HG03025 (cell line): ENCODE results near the gene DAO.
"Not testable (repeated sequence)": the region's sequence is repeated elsewhere in the genome, so short reads cannot be mapped to it uniquely, and the experiment has no call there.

Source experiments
- ATAC-seq: cut with Tn5 transposase; IDR thresholded peaks from one replicate; pipeline ENCODE4 v1.9.1; 2021; ENCODE audit warnings: mild to moderate bottlenecking, moderate library complexity; ENCODE audit not compliant: unreplicated experiment, low FRiP score

The DAO gene

DNA sequence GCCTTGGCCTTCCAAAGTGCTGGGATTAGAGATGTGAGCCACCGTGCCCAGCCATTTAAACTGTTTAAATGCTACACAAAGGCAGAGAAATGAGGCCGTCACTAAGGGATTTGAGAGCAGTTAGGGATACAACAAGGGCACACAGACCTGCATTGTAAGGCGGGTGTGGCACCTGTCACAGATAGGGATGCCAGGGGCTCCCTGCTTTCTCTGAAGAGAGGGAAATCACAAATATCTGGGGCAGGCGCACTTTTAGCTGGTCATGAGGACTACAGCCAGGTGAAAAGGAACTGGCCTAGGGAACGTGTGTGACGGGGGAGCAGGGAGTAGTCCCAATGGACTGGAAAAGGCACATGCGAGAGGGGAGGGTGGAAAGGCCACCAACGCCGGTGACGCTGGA, 32.2 kb upstream of the DAO start:
- ATAC-seq, result no peak

- ATAC-seq, result no peak
These were observed 30.2 kb upstream of the DAO start for GRCh38 chr12:108849660-108850059.

- ATAC-seq, result peak; percentile 52
These were observed 28.9 kb upstream of the DAO start for GRCh38 chr12:108850854-108851573.

DNA sequence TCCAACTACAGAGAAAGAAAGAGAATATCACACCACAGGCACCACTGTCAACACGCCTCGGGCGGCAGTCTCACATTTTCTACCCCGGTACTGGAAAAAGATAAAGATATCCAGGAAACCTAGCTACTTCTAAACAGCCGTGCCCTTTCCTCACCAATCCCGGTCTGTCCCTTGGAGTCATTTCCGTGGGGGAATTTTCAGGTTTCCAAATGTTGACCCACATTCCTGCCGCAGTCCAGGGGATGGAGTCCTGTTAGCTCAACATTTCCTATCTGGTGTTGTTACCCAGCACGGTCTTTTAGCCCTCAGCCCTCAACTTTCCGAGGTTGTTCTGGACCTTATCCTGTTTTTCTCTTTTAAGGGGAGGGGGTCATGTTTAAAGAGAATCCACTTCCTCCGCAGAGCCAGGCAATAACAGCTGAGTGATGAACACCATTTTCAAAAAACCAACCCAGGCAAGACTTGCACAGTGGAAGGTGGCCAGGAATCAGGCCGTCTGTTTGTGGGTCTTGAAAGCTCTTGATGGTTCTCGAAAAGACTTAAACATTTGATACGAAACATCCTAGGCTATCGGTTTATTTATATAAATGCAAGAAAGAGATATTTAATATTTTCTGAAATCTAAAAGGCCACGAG, 27.1 kb upstream of the DAO start:
- ATAC-seq, result no peak

- no peak for ATAC-seq
These were observed 26.5 kb upstream of the DAO start for GRCh38 chr12:108853426-108853825.

DNA sequence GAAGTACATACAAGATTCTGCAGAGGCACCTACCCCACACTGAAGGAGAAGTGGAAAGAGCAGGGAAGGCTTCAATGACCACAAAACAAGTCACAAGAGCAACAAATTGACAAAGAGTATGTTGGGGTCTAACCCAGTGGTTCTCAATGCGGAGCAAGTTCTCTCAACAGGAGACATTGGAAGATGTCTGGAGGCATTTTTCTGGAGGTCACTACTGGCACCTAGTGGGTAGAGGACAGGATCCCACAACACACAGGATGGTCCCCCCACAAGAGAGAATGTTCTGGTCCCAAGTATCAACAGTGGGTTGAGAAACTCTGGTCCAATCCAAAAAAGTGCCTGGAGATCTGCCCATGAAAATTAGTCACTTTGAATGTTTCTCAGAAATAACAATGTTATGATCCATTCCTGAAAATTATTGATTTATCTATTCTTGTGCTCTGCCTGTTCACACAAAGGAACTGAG, 25.9 kb upstream of the DAO start:
- ATAC-seq, result no peak

GRCh38 chr12:108854451-108855283, 25.2 kb upstream of the DAO start:
- ATAC-seq, result no peak

- ATAC-seq, result no peak
These were observed 24.4 kb upstream of the DAO start for GRCh38 chr12:108855284-108856169.

- ATAC-seq, result no peak
These were observed 23.8 kb upstream of the DAO start for GRCh38 chr12:108856170-108856427.

DNA sequence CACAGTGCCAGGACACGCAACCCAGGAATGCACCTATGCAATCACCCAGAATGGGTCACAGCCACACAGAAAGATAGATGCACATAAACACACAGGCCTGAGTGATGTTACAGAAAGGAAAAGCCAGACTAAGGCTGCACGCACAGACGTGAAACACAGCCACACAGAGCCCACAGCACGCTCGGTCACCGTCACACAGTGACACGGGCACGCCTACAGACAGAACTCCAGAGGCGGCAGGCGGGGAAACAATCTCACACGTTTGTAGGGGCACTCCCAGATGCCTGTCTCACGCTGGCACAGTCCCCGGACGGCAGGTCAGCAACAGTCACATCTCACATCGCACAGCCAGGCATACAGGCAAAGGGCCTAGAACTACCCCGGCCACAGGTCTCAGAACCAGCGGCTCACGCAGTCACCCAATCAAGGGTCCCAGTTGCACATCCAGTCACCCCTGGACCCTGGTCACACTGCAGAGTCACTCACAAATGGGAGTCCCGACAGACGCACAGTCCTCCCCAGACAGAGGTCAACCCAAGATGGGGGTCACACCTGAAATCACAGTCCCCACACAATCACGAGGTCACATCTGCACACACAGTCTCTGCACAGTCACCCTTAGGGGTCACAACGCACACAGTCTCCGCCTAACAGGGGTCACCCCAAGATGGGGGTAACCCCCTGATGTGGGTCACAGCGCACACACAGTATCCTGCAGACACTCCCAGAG, 23.3 kb upstream of the DAO start:
- peak; percentile 14 for ATAC-seq

GRCh38 chr12:108857158-108857407, 22.8 kb upstream of the DAO start:
- ATAC-seq, result no peak

- no peak for ATAC-seq
These were observed 21.4 kb upstream of the DAO start for GRCh38 chr12:108858311-108859074.

DNA sequence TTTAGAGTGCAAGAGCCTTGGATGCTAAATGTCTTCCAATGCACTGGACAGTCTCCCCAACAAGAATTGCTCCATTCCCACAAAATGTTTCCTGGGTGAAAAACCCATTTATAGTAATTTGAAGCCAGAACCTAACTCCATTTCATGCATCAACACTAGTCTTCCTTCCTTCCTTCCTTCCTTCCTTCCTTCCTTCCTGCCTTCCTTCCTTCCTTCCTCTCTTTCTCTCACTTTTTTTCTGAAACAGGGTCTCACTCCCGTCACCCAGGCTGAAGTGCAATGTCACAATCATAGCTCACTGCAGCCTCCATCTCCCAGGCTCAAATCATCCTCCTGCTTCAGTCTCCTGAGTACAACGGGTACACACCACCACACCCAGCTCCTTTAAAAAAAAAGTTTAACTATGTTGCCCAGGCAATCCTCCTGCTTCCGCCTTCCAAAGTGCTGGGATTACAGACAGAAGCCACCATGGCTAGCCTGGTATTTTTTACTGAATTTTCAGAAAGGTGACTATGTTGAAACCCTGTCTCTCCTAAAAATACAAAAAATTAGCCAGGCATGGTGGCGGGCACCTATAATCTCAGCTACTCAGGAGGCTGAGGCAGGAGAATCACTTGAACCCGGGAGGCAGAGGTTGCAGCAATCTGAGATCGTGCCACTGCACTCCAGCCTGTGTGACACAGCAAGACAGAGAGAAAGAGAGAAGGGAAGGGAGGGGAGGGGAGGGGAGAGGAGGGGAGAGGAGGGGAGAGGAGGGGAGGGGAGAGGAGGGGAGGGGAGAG, 20.6 kb upstream of the DAO start:
- ATAC-seq, result not testable (repeated sequence)

DNA sequence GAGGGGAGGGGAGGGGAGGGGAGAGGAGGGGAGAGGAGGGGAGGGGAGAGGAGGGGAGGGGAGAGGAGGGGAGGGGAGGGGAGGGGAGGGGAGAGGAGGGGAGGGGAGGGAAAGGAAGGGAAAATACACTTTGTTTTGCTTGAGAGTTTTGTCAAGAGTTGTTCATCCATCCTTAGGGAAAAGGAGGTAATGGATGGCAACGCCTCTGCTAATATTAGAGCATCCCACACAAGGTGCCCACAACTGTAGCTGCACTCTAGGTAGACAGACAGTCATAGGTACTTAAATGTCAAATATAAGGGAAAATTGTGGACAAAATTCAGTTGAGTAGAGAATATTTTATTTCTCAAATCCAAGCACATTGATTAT, 20.0 kb upstream of the DAO start:
- no peak for ATAC-seq

GRCh38 chr12:108860443-108860842, 19.4 kb upstream of the DAO start:
- no peak for ATAC-seq

- ATAC-seq, result no peak
These were observed 17.9 kb upstream of the DAO start for GRCh38 chr12:108861878-108862587.

GRCh38 chr12:108862588-108862959, 17.3 kb upstream of the DAO start:
- no peak for ATAC-seq

GRCh38 chr12:108865169-108865568, 14.7 kb upstream of the DAO start:
- ATAC-seq, result no peak
